GM12878 (cell line): Measurements from ENCODE around the gene MSL2. TPM values are rescaled to one million over a fixed set of nuclear protein-coding genes. Genes with fewer than 3 reads are reported as not detected.
"Not testable (repeated sequence)": the region's sequence is repeated elsewhere in the genome, so short reads cannot be mapped to it uniquely, and the experiment has no call there.

Experiments
- ATAC-seq: fragments of 200-7000 bp; cut with Tn5 transposase; 3 replicates; pipeline ENCODE4 v1.9.1; 2020; ENCODE audit warnings: mild to moderate bottlenecking, moderate library complexity
- BruUV-seq: library from RNA; stranded (reverse); fragments of 400-500 nt; replicated peaks from 2 replicates; lab custom pipeline; 2021; lab: Mats Ljungman, UMichigan
- CTCF ChIA-PET: fragments of 300-600 bp; sonication (Branson Sonifier 250); formaldehyde crosslinking; extraction: SDS; loops from one replicate; lab custom pipeline; 2021; ENCODE audit warnings: inconsistent platforms; lab: Yijun Ruan, JAX
- POLR2A ChIA-PET: fragments of 350-600 bp; formaldehyde crosslinking; extraction: SDS; loops from one replicate; lab custom pipeline; 2021; ENCODE audit warnings: inconsistent platforms; lab: Charles Lee
- RAD21 ChIA-PET: fragments of 300-600 bp; sonication (Branson Sonifier 250); formaldehyde crosslinking; loops from one replicate; lab custom pipeline; 2023; ENCODE audit warnings: antibody characterized with exemption; ENCODE audit not compliant: unreplicated experiment; lab: Charles Lee
- SMC1A ChIA-PET: fragments of 300-600 bp; sonication (Branson Sonifier 250); formaldehyde crosslinking; loops from one replicate; lab custom pipeline; 2023; ENCODE audit not compliant: unreplicated experiment, uncharacterized antibody; lab: Charles Lee
- DNase-seq: peaks from one replicate; pipeline ENCODE4 v3.0.0-alpha.2; 2011; ENCODE audit warnings: low read depth, low spot score
- FAIRE-seq: peaks from 3 replicates; lab custom pipeline; 2011; peaks lifted over from hg19 to GRCh38; lab: Jason Lieb, UNC
- H2AFZ ChIP-seq: 2 replicates; pipeline ENCODE4 v1.6.0; 2011; ENCODE audit warnings: low read depth, low read length, control low read depth; ENCODE audit not compliant: control insufficient read depth
- H3K27ac ChIP-seq: 2 replicates; pipeline ENCODE4 v1.5.1; 2011; ENCODE audit warnings: control low read depth; ENCODE audit not compliant: control insufficient read depth, insufficient read depth
- H3K27me3 ChIP-seq, 2 experiments: replicated peaks in 1 of 2; 2 replicates each; pipeline versions ENCODE4 v1.6.0 to v1.6.1; 2011; ENCODE audit warnings: low read length in 1 of 2; ENCODE audit not compliant: control insufficient read depth in 2 of 2, insufficient read depth in 2 of 2
- H3K36me3 ChIP-seq, 2 experiments: 2 replicates each; pipeline ENCODE4 v1.5.1; 2011; ENCODE audit warnings: low read length in 1 of 2; ENCODE audit not compliant: control insufficient read depth in 2 of 2, insufficient read depth in 2 of 2
- H3K4me1 ChIP-seq: 2 replicates; pipeline ENCODE4 v1.6.1; 2011; ENCODE audit warnings: mild to moderate bottlenecking, low read length, moderate library complexity, mixed read lengths; ENCODE audit not compliant: control insufficient read depth, insufficient read depth
- H3K4me2 ChIP-seq: 2 replicates; pipeline ENCODE4 v1.6.0; 2011; ENCODE audit warnings: control low read depth; ENCODE audit not compliant: control insufficient read depth, insufficient read depth
- H3K4me3 ChIP-seq: fragments of 200-600 bp; sonication (generic); 2 replicates; pipeline ENCODE4 v1.5.1; 2016
- H3K79me2 ChIP-seq: 2 replicates; pipeline ENCODE4 v1.6.0; 2011; ENCODE audit warnings: low read length; ENCODE audit not compliant: control insufficient read depth, insufficient read depth
- H3K9ac ChIP-seq: 2 replicates; pipeline ENCODE4 v1.8.0; 2011; ENCODE audit warnings: low read length, control low read depth, mixed read lengths; ENCODE audit not compliant: control insufficient read depth, insufficient read depth
- H3K9me3 ChIP-seq: replicated peaks from 3 replicates; pipeline ENCODE4 v1.5.1; 2011; ENCODE audit warnings: mild to moderate bottlenecking, low read length; ENCODE audit not compliant: control insufficient read depth, insufficient read depth
- H4K20me1 ChIP-seq: 2 replicates; pipeline ENCODE4 v1.6.0; 2011; ENCODE audit not compliant: control insufficient read depth, insufficient read depth
- CBFB ChIP-seq: IDR thresholded peaks from 2 replicates; pipeline ENCODE4 v1.6.1; 2016; ENCODE audit warnings: antibody characterized with exemption, low read depth
- CHD1 ChIP-seq: IDR thresholded peaks from 2 replicates; pipeline ENCODE4 v1.6.1; 2012; ENCODE audit warnings: low read depth, low read length, improper control_type of control experiment
- E2F8 ChIP-seq: fragments of 450-650 bp; IDR thresholded peaks from 2 replicates; pipeline ENCODE4 v1.6.1; 2018; ENCODE audit warnings: mild to moderate bottlenecking, low read depth, moderate library complexity; ENCODE audit not compliant: partially characterized antibody
- PML ChIP-seq: IDR thresholded peaks from 2 replicates; pipeline ENCODE4 v1.6.1; 2012; ENCODE audit warnings: low read length, inconsistent platforms
- SREBF2 ChIP-seq: IDR thresholded peaks from 2 replicates; pipeline ENCODE4 v1.6.1; 2012; ENCODE audit warnings: mild to moderate bottlenecking, low read length
- ZNF687 ChIP-seq: fragments of 450-650 bp; IDR thresholded peaks from 2 replicates; pipeline ENCODE4 v1.6.1; 2017; ENCODE audit warnings: mild to moderate bottlenecking, moderate library complexity
- WGBS: methylation state at CpG from one replicate; pipeline ENCODE4 v1.1.6; 2016; ENCODE audit warnings: low lambda C conversion rate; ENCODE audit not compliant: insufficient replicate concordance, insufficient coverage; ENCODE audit errors: missing lambda C conversion rate; 5-methylcytosine and 5-hydroxymethylcytosine counted together
- in situ Hi-C: fragments of 300-500 bp; cut with MboI; formaldehyde crosslinking; loops from 9 replicates; pipeline ENCODE4 v1.14.3; 2018; ENCODE audit warnings: mixed read lengths
- intact Hi-C: fragments of 100-400 bp; cut with micrococcal nuclease; formaldehyde crosslinking; loops from one replicate; pipeline ENCODE4 v1.14.2; 2022; ENCODE audit not compliant: unreplicated experiment
- polyA plus RNA-seq, 11 experiments: library from polyadenylated mRNA; depleted of rRNA in 4 of 11; unstranded in 6 of 11; stranded (reverse) in 5 of 11; fragments of >200 nt; fragmentation: Nextera tagmentation in 4 of 11; fragmentation: Illumina TruSeq in 1 of 11; extraction: Ambion mirVana in 4 of 11; extraction: Trizol in 1 of 11; gene quantifications; 1 replicate in 1 of 11; 2 replicates in 10 of 11; pipeline versions ENCODE4 v1.2.1 to v1.2.3, GENCODE V29; 2011 to 2016; ENCODE audit warnings: inconsistent platforms in 2 of 11, missing spikeins in 2 of 11, low read depth in 1 of 11
- total RNA-seq, 4 experiments: library from RNA; depleted of rRNA in 3 of 4; stranded (reverse); fragments of >200 nt in 3 of 4; fragmentation: Illumina TruSeq in 1 of 4; extraction: Trizol in 1 of 4; gene quantifications; 2 replicates each; pipeline versions ENCODE4 v1.2.1 to v1.2.3, GENCODE V29; 2013 to 2021

Gene MSL2
- total and polyA plus RNA-seq, 10 of the 15 experiments (the other 5 are each of a cell fraction or from before 2014, with no cell fraction given): 3.5 to 31.7 (median 10.5) TPM

DNA sequence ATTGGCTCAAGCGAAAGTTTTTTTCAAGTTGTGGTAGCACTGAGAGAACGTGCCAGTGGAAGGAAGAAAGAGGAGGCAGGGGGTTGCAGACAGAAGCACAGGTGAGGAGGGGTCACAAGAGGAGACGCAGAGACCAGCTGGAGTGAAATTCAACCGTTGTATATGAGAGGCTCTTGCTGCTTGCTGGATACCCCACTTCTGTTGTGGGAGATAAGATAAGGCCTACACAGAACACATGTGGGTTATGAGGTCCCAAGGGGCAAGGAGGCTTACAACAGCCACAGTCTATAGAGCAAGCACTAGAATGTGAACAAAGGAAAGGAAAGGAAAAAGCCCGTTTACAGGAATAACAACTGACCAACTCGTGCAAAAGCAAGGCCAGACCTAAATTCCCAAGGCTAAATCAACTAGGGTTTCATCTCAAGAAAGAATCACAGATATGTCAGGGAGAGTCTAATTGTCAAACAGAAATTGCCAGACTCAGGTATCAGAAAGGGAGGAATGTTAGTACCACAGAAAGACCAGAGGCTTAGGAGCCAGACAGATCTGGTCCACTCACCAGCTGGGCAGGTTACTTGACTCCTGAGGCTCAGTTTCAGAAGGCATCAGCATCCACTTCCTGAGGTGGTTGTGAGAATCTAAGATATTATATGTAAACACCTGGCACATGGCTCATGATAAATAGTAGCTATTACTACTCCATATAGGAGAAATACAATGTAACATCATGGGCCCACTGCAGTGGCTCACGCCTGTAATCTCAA is 60.9 kb downstream of the MSL2 start (continued):
- TF ChIP-seq ZNF687 (no peak), CHD1 (no peak)
- TF ChIP-seq, all 136 proteins: peak for 0

GRCh38 chr3:136134091-136134490 is 62.0 kb downstream of the MSL2 start:
- Histone ChIP-seq H3K4me3 (no peak overlapping the region), H3K79me2 (no peaks in the 10 kb centered on the region), H2AFZ (no peak overlapping the region), H3K9ac (no peak overlapping the region), H3K4me2 (no peak overlapping the region), H3K27me3 (no peaks in the 10 kb centered on the region), H3K27ac (no peak overlapping the region), H4K20me1 (no peaks in the 10 kb centered on the region), H3K4me1 (no peaks in the 10 kb centered on the region), H3K36me3 (no peaks in the 10 kb centered on the region), H3K9me3 (no peaks in the 10 kb centered on the region)
- no peak for FAIRE-seq
- in situ Hi-C loops (no loop called here), intact Hi-C loops (no loop called here)
- DNase-seq: no peak
- POLR2A ChIA-PET: no interaction called here
- no peak for ATAC-seq
- BruUV-seq: no TSS peak
- WGBS: 100% methylated on average over 1 of the region's 1 CpG
- RAD21 ChIA-PET: interaction anchor here (0.7 kb wide), 1 partner anchor 62 kb away, joined by 3 read pairs; the partner anchor contains the start of gene MSL2
- TF ChIP-seq CBFB: no peak
- TF ChIP-seq SREBF2: no peak
- TF ChIP-seq E2F8: no peak
- no peak for TF ChIP-seq PML
- SMC1A ChIA-PET: interaction anchor here (0.6 to 0.9 kb wide), 2 partner anchors 25 to 30 kb away, joined by 3 to 4 read pairs; no protein-coding TSS in a partner anchor
- CTCF ChIA-PET: interaction anchor here (1.1 kb wide), 1 partner anchor 11 kb away, joined by 4 read pairs; no protein-coding TSS in a partner anchor

DNA sequence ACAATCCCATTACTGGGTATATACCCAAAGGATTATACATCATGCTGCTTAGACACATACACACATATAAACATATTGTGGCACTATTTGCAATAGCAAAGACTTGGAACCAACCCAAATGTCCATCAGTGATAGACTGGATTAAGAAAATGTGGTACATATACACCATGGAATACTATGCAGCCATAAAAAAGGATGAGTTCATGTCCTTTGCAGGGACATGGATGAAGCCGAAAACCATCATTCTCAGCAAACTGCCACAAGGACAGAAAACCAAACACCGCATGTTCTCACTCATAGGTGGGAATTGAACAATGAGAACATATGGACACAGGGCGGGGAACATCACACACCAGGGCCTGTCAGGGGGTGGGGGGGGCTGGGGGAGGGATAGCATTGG is 64.5 kb downstream of the MSL2 start:
- ATAC-seq, CTCF ChIA-PET, H3K4me2 ChIP-seq, H3K27ac ChIP-seq, H3K79me2 ChIP-seq, in situ Hi-C loops, POLR2A ChIA-PET, H3K27me3 ChIP-seq, intact Hi-C loops, DNase-seq, FAIRE-seq, H3K4me1 ChIP-seq, RAD21 ChIA-PET, BruUV-seq, H3K9me3 ChIP-seq, SMC1A ChIA-PET, H4K20me1 ChIP-seq, H3K36me3 ChIP-seq, H2AFZ ChIP-seq, H3K4me3 ChIP-seq, H3K9ac ChIP-seq: not testable (repeated sequence)
- 92% methylated on average over 3 of the region's 3 CpGs for WGBS
